BE2C (cell line): Measurements from ENCODE around the gene PTCD2.
"Not testable (repeated sequence)": the region's sequence is repeated elsewhere in the genome, so short reads cannot be mapped to it uniquely, and the experiment has no call there.

Experiments used
- DNase-seq: peaks from one replicate; pipeline ENCODE4 v3.0.0-alpha.2; 2020
- H3K27me3 ChIP-seq: fragments of 250-450 bp; sonication (Bioruptor Pico); 2 replicates; pipeline ENCODE4 v1.5.1; 2020; ENCODE audit warnings: mild to moderate bottlenecking
- H3K36me3 ChIP-seq: fragments of 250-450 bp; sonication (Bioruptor Pico); 2 replicates; pipeline ENCODE4 v1.5.1; 2020; ENCODE audit warnings: mild to moderate bottlenecking
- H3K4me1 ChIP-seq: fragments of 250-450 bp; sonication (Bioruptor Pico); 2 replicates; pipeline ENCODE4 v1.5.1; 2020
- H3K4me3 ChIP-seq: 2 replicates; pipeline ENCODE4 v1.5.1; 2011; ENCODE audit warnings: low read depth, low read length
- H3K9me3 ChIP-seq: fragments of 250-450 bp; sonication (Bioruptor Pico); 2 replicates; pipeline ENCODE4 v1.5.1; 2020
- TF ChIP-seq, protein P1 (sequence below): IDR thresholded peaks from 2 replicates; pipeline ENCODE4 v1.5.1; 2012; ENCODE audit warnings: mild to moderate bottlenecking, low read depth, low read length

The PTCD2 gene

DNA sequence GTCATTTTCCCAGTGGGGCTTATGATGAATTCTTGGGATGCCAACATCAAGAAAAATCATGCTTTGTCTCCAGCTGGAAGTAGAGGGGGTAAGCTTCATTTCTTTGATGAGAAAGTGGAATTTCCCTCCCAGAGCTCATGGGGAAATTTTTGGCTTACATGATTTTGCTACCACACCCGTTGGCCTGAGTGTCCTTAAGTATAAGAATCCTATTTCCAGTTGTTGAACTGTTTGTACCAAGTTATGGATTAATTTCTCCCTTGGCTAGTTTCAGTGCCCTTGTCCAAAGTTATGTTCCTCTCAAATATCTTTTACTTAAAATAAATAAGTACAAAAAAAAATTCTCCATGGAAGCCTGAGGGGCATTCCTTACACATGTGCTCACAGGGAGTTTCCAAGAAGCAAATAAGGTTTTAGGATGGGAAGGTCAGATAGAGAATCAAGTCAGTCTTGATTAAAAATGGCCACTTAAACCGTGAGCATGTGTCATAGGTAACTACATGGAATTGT is 82.3 kb downstream of the PTCD2 start:
- peaks cover 8% of the 10 kb centered on the region for H3K9me3 ChIP-seq
- TF ChIP-seq, protein P1, sequence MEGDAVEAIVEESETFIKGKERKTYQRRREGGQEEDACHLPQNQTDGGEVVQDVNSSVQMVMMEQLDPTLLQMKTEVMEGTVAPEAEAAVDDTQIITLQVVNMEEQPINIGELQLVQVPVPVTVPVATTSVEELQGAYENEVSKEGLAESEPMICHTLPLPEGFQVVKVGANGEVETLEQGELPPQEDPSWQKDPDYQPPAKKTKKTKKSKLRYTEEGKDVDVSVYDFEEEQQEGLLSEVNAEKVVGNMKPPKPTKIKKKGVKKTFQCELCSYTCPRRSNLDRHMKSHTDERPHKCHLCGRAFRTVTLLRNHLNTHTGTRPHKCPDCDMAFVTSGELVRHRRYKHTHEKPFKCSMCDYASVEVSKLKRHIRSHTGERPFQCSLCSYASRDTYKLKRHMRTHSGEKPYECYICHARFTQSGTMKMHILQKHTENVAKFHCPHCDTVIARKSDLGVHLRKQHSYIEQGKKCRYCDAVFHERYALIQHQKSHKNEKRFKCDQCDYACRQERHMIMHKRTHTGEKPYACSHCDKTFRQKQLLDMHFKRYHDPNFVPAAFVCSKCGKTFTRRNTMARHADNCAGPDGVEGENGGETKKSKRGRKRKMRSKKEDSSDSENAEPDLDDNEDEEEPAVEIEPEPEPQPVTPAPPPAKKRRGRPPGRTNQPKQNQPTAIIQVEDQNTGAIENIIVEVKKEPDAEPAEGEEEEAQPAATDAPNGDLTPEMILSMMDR, result no peak
- no peaks in the 10 kb centered on the region for H3K4me1 ChIP-seq
- no peak overlapping the region for H3K4me3 ChIP-seq
- no peaks in the 10 kb centered on the region for H3K27me3 ChIP-seq
- no peaks in the 10 kb centered on the region for H3K36me3 ChIP-seq
- DNase-seq, result no peak

DNA sequence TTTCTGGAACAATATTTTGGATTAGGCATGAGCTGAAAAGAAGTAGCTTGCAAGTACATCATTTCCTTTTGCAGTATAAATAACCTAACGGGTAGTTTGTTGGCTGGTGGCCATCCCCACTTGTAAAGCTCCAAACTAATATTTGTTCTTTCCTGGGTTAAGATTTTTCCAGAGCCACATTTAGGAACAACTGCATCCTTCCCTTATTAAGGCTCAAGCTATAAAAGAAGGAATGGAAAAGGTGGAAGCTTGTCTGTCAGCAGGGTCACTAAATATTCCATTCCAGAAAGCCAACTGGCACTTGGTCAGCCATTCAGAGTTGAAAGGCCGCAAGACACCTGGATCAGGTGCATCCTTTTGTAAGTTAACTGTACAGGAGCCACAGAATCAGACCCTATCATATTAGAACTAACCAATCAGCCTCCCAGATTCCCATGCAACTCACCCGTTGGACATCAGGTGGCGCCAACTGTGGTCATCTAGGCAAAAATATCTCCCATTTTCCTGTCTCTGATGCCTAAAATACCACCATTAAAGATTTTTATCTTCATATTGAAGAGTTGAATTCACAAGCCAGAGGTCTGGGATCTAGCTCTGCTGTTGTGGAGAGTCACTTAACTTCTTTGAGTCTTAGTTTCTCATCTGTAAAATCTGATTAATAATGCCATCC is 82.9 kb downstream of the PTCD2 start:
- Histone ChIP-seq H3K4me1 (no peaks in the 10 kb centered on the region), H3K27me3 (no peaks in the 10 kb centered on the region), H3K9me3 (peaks cover 8% of the 10 kb centered on the region), H3K4me3 (no peak overlapping the region), H3K36me3 (no peaks in the 10 kb centered on the region)
- DNase-seq, result no peak
- TF ChIP-seq, protein P1, result peak; percentile 56

DNA sequence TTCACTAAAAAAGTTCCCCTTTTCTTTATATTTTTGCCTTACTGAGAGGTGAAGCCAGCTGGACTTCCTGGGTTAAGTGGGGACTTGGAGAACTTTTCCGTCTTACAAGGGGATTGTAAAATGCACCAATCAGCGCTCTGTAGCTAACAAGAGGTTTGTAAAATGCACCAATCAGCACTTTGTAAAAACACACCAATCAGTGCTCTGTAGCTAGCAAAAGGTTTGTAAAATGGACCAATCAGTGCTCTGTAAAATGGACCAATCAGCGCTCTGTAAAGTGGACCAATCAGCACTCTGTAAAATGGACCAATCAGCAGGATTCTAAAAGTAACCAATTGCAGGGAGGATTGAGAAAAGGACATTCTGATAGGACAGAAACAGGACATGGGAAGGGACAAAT is 84.6 kb downstream of the PTCD2 start:
- H3K4me1 ChIP-seq, H3K9me3 ChIP-seq, DNase-seq, H3K36me3 ChIP-seq, H3K4me3 ChIP-seq, H3K27me3 ChIP-seq: not testable (repeated sequence)

DNA sequence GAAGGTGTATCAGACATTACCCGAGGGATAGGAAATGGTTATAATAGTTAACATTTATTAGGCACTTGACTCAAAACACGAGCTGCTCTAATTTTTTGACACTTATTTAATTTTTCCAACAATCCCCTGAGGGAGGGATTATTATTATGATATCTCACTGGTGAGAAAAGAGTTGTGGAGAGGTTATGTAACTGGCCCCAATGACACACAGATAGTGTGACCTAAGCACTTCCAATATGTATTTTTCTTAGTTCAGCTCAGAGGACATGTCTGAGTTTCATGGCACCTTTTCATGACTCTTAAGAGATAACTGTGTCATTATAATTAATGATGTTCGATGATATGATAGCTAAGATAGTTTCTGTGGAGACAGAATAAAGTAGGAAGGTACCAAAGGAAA is 86.9 kb downstream of the PTCD2 start:
- no peak for DNase-seq
- TF ChIP-seq, protein P1, result no peak
- no peaks in the 10 kb centered on the region for H3K4me1 ChIP-seq

DNA sequence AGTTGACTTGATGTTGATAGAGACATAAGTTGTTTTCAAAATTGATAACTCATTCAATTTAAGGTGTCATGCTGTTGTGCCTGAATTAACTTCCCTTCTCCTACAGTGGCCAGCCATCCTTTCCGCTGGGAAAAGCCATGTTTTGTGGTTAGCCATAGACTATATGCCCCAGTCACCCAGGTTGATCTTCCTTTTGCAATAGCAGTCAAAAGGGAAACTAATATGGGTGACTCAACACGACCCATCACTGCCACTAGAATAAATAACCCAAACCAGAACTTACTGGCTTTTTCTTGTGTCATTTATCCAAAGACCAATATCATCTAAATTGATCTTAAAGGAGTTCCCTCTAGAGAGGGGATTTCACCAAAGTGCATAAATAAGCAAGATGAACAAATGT is 87.4 kb downstream of the PTCD2 start:
- Histone ChIP-seq H3K27me3 (no peaks in the 10 kb centered on the region), H3K9me3 (no peaks in the 10 kb centered on the region), H3K4me1 (no peaks in the 10 kb centered on the region), H3K4me3 (no peak overlapping the region), H3K36me3 (no peaks in the 10 kb centered on the region)
- TF ChIP-seq, protein P1, result no peak
- no peak for DNase-seq

More for the DNA sequence above, 86.9 kb downstream of the PTCD2 start:
- peaks cover under 1% of the 10 kb centered on the region; the same call in 1 of the 2 replicates for H3K9me3 ChIP-seq
- no peaks in the 10 kb centered on the region for H3K27me3 ChIP-seq
- H3K4me3 ChIP-seq, result no peak overlapping the region
- no peaks in the 10 kb centered on the region for H3K36me3 ChIP-seq

DNA sequence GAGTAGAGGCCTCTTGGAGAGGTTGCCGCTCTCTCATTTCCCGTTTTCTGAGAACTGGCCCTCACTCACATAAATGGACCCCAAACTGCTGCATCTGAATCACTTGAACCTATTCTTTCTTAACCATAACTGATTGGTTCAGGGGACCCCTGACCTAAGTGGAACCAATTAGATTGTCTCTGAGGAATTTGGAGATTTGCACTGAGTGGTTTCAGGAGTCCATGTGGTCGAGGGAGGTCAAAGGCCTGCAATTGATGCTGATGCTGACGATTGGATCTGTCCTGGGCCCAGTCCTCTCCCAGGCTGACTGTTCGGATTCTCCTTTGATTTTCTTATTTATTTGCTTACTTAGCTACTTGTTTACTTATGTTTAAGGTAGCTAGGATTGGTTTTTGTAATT is 88.0 kb downstream of the PTCD2 start:
- H3K4me1 ChIP-seq, result no peaks in the 10 kb centered on the region
- TF ChIP-seq, protein P1, result no peak
- H3K9me3 ChIP-seq, result no peaks in the 10 kb centered on the region
- DNase-seq, result no peak
- no peak overlapping the region for H3K4me3 ChIP-seq
- H3K36me3 ChIP-seq, result no peaks in the 10 kb centered on the region
- H3K27me3 ChIP-seq, result no peaks in the 10 kb centered on the region
